MV-4-11 (cell line): Measurements from ENCODE around the gene BMAL1.
"Not testable (repeated sequence)": the region's sequence is repeated elsewhere in the genome, so short reads cannot be mapped to it uniquely, and the experiment has no call there.

Experiments
- DNase-seq: peaks from one replicate; lab custom pipeline; 2025; lab: John Stamatoyannopoulos, UW

BMAL1 gene

DNA sequence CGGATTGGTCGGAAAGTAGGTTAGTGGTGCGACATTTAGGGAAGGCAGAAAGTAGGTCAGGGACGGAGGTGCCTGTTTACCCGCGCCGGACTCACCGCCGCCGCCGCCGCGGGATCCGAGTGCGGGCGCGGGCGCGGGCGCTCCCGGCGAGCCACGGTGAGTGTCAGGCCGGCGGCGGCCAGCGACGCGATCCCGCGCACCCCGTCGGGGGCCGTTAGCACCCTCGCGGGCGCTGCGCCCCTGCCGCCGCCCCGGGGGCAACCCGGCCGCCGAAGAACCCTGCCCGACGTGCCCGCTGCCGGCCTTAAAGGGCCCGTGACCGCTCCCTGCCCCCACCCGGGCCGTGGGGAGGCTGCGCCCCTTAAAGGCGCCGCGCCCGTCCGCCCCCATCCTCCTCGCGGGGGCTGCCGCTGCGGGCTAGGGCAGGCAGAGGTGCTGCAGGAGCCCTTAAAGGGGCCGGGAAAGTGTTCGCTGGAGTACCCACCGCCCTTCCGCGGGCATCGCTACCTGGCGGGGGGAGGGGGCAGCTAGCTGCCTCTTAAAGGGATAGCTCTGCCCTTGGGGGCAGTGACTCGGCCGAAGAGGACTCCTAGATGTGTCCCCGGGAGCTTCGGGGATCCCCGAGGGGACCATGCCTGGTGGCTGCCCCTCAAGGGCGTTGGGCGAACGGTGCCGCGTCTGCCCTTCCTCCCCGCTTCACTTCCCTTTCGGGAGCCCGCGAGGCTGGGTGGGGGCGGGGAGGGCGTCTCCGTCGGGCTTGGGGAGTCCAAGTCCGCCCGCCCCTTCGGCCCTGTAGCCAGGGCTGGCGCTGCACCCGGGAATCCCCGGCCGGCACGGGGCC, at the start of gene BMAL1:
Gene BMAL1 (plus strand): TSS at position 23 of the 841 bp plus-strand sequence. CDS start 76,519 bp downstream, outside the sequence.
- no peak for DNase-seq

- DNase-seq = peak; percentile 89
Measured at GRCh38 chr11:13228572-13228971, 49.0 kb upstream of the BMAL1 start.

GRCh38 chr11:13229136-13229535, 48.5 kb upstream of the BMAL1 start:
- peak; percentile 20 for DNase-seq

DNA sequence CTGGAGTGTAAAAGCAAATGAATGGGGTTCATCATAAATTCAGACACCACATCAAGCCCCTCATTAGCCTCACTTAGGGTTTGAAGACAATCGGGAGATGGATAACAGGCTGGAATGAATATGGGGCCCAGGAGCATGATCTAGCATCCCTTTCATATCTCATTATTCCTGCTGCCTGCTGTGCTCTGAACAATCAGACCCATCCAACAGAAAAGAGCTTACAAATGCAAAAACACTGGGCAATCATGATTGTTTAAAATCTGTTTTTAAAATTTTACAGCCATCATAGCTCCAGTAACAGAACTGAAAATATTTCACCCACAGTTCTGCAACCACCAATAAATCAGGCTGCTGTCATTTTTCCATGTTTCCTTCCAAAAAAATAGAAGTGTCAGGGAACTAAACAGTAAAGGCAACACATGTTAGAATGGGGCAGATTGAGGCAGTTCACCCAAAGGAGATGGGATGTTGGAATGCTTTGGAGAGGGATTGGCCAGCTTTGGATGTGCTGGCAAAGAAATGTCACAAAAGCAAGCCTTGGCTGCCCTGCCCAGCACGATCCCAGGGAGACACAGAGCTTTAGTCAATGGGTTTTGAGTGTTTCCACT, 47.8 kb upstream of the BMAL1 start:
- no peak for DNase-seq

GRCh38 chr11:13233173-13233745, 44.3 kb upstream of the BMAL1 start:
- no peak for DNase-seq

GRCh38 chr11:13235895-13236294, 41.7 kb upstream of the BMAL1 start:
- no peak for DNase-seq

DNA sequence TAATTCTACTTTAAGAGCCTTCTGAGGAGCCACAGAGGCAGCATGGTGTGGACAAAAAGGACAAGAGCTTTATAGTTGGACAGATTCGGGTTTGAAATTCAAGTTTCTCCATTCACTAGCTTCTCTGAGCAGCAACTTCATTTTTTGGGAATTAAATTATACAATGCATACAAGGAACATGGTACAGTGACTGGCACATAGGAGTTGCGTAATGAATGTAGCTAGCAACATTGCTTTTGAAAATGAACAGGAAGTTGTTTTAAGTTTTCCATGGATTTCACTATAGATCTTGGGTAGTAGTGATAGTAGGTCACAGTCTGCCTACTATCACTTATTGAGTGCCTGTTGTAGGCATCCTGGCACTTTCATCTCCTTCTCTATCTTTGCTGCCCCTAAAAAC, 41.0 kb upstream of the BMAL1 start:
- DNase-seq = peak; percentile 14

DNA sequence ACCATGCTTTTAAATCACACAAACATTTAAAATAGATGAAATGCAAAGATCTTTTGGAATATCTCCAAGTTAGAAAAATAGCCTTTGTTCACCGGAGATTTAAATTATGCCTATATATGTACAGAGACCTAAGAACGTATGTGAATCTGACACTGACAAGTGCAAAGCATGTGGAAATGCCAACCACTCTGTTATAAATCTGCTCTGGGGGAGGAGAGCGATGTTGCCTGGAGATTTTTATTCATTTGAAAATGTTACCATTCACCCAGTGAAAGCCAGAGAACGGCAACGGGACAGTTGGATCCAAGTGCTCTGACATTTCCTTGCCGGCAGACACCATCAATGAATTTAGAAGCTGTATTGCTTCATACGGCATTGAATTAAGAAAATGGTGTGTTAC, 39.8 kb upstream of the BMAL1 start:
- DNase-seq = no peak

- peak; percentile 60 for DNase-seq
Measured at GRCh38 chr11:13238879-13239514, 38.6 kb upstream of the BMAL1 start.

GRCh38 chr11:13242564-13242963, 35.0 kb upstream of the BMAL1 start:
- no peak for DNase-seq

GRCh38 chr11:13247606-13248296, 29.8 kb upstream of the BMAL1 start:
- DNase-seq = no peak

DNA sequence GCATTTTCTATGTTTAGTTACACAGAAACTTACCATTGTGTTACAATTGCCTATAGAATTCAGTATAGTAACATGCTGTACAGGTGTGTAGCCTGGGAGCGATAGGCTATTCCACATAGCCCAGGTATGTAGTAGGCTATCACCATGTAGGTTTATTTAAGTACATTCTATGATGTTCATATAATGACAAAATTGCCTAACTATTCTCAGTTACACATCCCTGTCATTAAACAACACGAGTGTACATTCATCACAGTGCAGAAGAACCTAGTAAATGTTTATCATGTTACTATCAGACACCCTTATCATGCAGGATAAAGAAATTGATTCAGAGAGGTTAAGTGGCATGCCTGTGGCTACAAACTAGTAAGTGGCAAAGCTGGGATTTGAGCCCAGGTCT, 28.4 kb upstream of the BMAL1 start:
- DNase-seq = no peak

- DNase-seq = no peak
Measured at GRCh38 chr11:13249992-13250391, 27.6 kb upstream of the BMAL1 start.

DNA sequence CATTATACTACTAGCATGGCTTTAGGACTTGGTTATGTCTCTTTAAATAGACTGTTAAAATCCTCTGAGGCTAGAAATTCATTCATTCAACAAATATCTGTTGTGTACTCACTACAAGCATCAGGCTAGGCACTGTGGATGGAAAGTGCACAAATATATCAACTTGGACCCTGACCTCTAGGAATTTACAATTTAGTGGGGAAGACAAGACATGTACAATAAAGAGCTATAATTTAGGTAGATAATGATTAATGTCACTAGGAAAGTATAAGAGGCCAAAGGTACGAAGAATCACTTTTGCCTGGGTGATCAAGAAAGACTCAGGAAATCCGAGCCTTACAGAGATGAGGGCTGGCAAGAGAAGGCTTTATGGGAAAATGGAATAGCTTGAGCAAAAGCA, 25.6 kb upstream of the BMAL1 start:
- no peak for DNase-seq

- no peak for DNase-seq
Measured at GRCh38 chr11:13252438-13252837, 25.2 kb upstream of the BMAL1 start.

GRCh38 chr11:13256216-13256615, 21.4 kb upstream of the BMAL1 start:
- no peak for DNase-seq

GRCh38 chr11:13258061-13258460, 19.5 kb upstream of the BMAL1 start:
- DNase-seq = not testable (repeated sequence)

- no peak for DNase-seq
Measured at GRCh38 chr11:13258855-13259254, 18.7 kb upstream of the BMAL1 start.

- no peak for DNase-seq
Measured at GRCh38 chr11:13259374-13259773, 18.2 kb upstream of the BMAL1 start.

GRCh38 chr11:13260201-13260962, 17.2 kb upstream of the BMAL1 start:
- no peak for DNase-seq

DNA sequence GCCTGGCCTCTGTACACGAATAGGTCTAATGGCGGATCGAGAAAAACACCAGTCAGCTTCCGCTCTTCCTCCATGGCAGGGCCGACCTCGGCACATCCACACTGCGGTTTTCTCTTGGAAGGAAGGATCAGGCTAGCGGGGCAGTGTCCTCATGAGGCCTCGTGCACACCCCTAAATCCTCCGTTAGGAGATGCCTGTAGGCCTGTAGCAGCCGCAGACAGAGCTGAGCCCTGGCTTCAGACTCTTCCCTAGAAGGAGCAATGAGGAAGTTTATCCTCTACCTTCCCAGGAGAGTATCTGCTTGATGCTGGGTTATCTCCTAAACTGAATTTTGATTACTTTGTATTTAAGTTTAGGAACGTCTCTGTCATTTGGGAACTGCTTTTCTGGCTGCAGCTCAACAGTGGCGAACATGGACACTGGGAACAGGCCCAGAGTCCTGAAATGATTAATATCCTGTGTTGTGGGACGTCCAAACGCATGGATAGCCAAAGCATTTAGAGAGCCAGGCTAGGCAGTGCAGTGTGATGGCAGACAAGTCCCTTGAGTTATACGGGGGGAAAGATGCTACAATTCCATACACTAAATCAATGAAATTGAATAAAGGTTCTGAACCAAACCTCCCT, 16.5 kb upstream of the BMAL1 start:
- no peak for DNase-seq
